Suprapubic skin (tissue), 4 donors: ENCODE results near the gene SMG1. TPM values are rescaled to one million over a fixed set of nuclear protein-coding genes. Genes with fewer than 3 reads are reported as not detected.
"Not testable (repeated sequence)": the region's sequence is repeated elsewhere in the genome, so short reads cannot be mapped to it uniquely, and the experiment has no call there.

Source experiments
- DNase-seq, 2 donors: peaks; one replicate each; pipeline ENCODE4 v3.0.0-alpha.2; 2019; ENCODE audit warnings: low spot score in 2 of 2
- H3K27ac ChIP-seq: fragments of 200-600 bp; sonication (generic); one replicate; pipeline ENCODE4 v1.5.1; 2019
- H3K27me3 ChIP-seq: fragments of 200-600 bp; sonication (generic); one replicate; pipeline ENCODE4 v1.5.1; 2019
- H3K36me3 ChIP-seq: fragments of 200-600 bp; sonication (generic); one replicate; pipeline ENCODE4 v1.5.1; 2019
- H3K4me1 ChIP-seq: fragments of 200-600 bp; sonication (generic); one replicate; pipeline ENCODE4 v1.5.1; 2019
- H3K4me3 ChIP-seq: fragments of 200-600 bp; sonication (generic); one replicate; pipeline ENCODE4 v1.5.1; 2019; ENCODE audit warnings: mild to moderate bottlenecking
- H3K9me3 ChIP-seq: fragments of 200-600 bp; sonication (generic); one replicate; pipeline ENCODE4 v1.5.1; 2019
- CTCF ChIP-seq, 2 donors: fragments of 200-600 bp in 1 of 2; fragments of 450-650 bp in 1 of 2; sonication (generic) in 1 of 2; IDR thresholded peaks; one replicate each; pipeline ENCODE4 v1.5.1; 2016 to 2019; ENCODE audit warnings: antibody characterized with exemption in 2 of 2, mild to moderate bottlenecking in 1 of 2, moderate library complexity in 1 of 2
- EP300 ChIP-seq: sonication (generic); formaldehyde crosslinking; IDR thresholded peaks from one replicate; pipeline ENCODE4 v1.6.1; 2017; ENCODE audit warnings: antibody characterized with exemption
- POLR2A ChIP-seq, 2 donors: fragments of 450-650 bp; IDR thresholded peaks; one replicate each; pipeline ENCODE4 v1.6.1; 2017; ENCODE audit warnings: antibody characterized with exemption in 2 of 2, mild to moderate bottlenecking in 2 of 2, moderate library complexity in 2 of 2
- POLR2AphosphoS5 ChIP-seq, 3 donors: sonication (generic); formaldehyde crosslinking; IDR thresholded peaks; one replicate each; pipeline ENCODE4 v1.6.1; 2017; ENCODE audit warnings: antibody characterized with exemption in 3 of 3
- WGBS: methylation state at CpG from one replicate; pipeline ENCODE4 v1.1.5; 2018; 5-methylcytosine and 5-hydroxymethylcytosine counted together
- total RNA-seq, 4 donors: library from RNA; depleted of rRNA; stranded (reverse); fragments of >200 nt; gene quantifications; one replicate each; pipeline ENCODE4 v1.1.0, GENCODE V29; 2016

SMG1 gene
- 100 to 1,000 TPM; 132 to 446 (median 158) TPM for total RNA-seq

- peak within 1 kb of the TSS; percentile 98 for H3K27ac ChIP-seq
- H3K36me3 ChIP-seq, H3K9me3 ChIP-seq, H3K27me3 ChIP-seq: not testable (repeated sequence)
- under 1% methylated on average over 43 of the region's 104 CpGs for WGBS
- H3K4me3 ChIP-seq = peak within 1 kb of the TSS; percentile 84
- H3K4me1 ChIP-seq = peaks cover 31% of the 10 kb centered on the region
- TF ChIP-seq POLR2AphosphoS5 (IDR thresholded peaks at IDR 0.05) (peak in 1 of 3 donors; percentile 21), POLR2A (IDR thresholded peaks at IDR 0.05) (peak; percentile 64 to 69)
- DNase-seq = peak; percentile 94 to 96
These were observed at the start of gene SMG1 for GRCh38 chr16:18925986-18926865. Gene SMG1 (minus strand): TSS chr16:18926408. CDS start chr16:18926041, 367 bp downstream.

DNA sequence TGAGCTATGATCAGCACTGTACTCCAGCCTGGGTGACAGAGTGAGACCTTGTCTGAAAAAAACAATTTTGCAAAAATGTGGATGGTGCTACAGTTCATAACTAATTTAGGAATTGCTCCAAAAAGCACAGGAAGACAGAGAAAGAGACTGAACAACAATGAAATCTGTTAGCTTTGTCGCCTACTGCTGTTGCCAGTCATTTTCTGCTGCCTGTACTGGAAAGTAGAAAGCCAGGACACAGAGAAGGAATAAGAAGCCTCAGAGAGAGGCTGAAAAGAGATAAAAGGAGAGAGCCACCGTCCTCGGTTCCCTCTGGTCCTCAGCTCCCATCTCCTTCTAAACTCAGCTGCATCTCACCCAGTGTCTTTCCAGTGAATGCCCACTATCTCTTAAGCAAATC, 48.9 kb upstream of the SMG1 start:
- no peak overlapping the region for H3K4me3 ChIP-seq
- TF ChIP-seq CTCF (IDR thresholded peaks at IDR 0.05) (no peak), POLR2A (IDR thresholded peaks at IDR 0.05) (no peak), POLR2AphosphoS5 (IDR thresholded peaks at IDR 0.05) (no peak), EP300 (no peak)
- no peaks in the 10 kb centered on the region for H3K27me3 ChIP-seq
- H3K36me3 ChIP-seq = no peaks in the 10 kb centered on the region
- H3K4me1 ChIP-seq = no peaks in the 10 kb centered on the region
- DNase-seq = no peak
- 65% methylated on average over 3 of the region's 3 CpGs for WGBS
- no peaks in the 10 kb centered on the region for H3K9me3 ChIP-seq
- no peak overlapping the region for H3K27ac ChIP-seq

- TF ChIP-seq POLR2AphosphoS5 (IDR thresholded peaks at IDR 0.05) = no peak
- TF ChIP-seq POLR2A (IDR thresholded peaks at IDR 0.05) = no peak
- no peak for TF ChIP-seq CTCF (IDR thresholded peaks at IDR 0.05)
- TF ChIP-seq EP300 = no peak
- Histone ChIP-seq H3K36me3 (no peaks in the 10 kb centered on the region), H3K4me1 (peaks cover 4% of the 10 kb centered on the region), H3K4me3 (no peak overlapping the region), H3K27ac (no peak overlapping the region), H3K9me3 (no peaks in the 10 kb centered on the region), H3K27me3 (no peaks in the 10 kb centered on the region)
- DNase-seq = no peak
- WGBS = 72% methylated on average over 4 of the region's 4 CpGs
These were observed 43.6 kb upstream of the SMG1 start for GRCh38 chr16:18969855-18970240.

DNA sequence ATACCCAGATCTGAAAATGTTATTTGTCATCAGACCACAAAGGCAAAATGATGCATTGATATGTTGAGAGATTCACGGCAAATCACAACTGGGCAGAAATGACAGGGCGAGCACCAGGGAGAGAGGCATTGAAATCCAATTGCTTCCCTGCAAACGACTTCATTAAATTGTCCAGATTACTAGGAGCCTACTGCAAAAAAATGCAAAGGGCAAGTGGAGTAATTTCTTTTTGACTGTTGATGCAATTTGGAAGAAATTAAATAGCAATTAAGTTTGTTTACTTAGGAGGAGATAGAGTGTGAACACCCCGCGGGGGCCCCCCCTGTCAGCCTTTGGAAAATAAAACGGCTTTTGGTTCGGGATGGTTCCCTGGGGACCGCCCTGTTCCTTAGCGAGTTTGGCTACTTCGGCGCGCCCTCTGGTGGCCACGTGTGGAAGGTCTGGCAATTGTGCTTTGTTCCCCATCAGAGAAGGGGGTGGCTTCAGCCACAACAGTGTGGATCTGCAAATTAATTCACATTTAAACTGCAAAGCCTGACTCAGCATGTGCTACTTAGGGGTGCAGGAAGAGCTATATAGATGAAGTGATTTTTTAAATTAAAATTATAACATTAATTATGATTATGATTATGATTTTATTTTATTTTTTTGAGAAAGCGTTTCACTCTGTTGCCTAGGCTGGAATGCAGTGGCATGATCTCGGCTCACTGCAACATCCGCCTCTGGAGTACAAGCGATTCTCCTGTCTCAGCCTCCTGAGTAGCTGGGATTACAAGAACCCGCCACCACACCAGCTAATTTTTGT, 43.0 kb upstream of the SMG1 start:
- no peaks in the 10 kb centered on the region for H3K9me3 ChIP-seq
- H3K4me1 ChIP-seq = peaks cover 4% of the 10 kb centered on the region
- peak; percentile 83 to 87 for TF ChIP-seq CTCF (IDR thresholded peaks at IDR 0.05)
- TF ChIP-seq EP300 = no peak
- no peak for TF ChIP-seq POLR2AphosphoS5 (IDR thresholded peaks at IDR 0.05)
- TF ChIP-seq POLR2A (IDR thresholded peaks at IDR 0.05) = no peak
- DNase-seq = peak; percentile 90 to 95
- peak overlapping the region; percentile 32 for H3K4me3 ChIP-seq
- H3K27me3 ChIP-seq = no peaks in the 10 kb centered on the region
- H3K27ac ChIP-seq = no peak overlapping the region
- no peaks in the 10 kb centered on the region for H3K36me3 ChIP-seq
- 23% methylated on average over 18 of the region's 18 CpGs for WGBS

- no peak for DNase-seq
- Histone ChIP-seq H3K27me3 (no peaks in the 10 kb centered on the region), H3K4me3 (no peak overlapping the region), H3K27ac (no peak overlapping the region), H3K36me3 (no peaks in the 10 kb centered on the region), H3K4me1 (peaks cover 14% of the 10 kb centered on the region), H3K9me3 (no peaks in the 10 kb centered on the region)
- 97% methylated on average over 5 of the region's 5 CpGs for WGBS
- TF ChIP-seq CTCF (IDR thresholded peaks at IDR 0.05) (no peak), EP300 (no peak), POLR2AphosphoS5 (IDR thresholded peaks at IDR 0.05) (no peak), POLR2A (IDR thresholded peaks at IDR 0.05) (no peak)
These were observed 40.6 kb upstream of the SMG1 start for GRCh38 chr16:18966791-18967190.
